Stomach (tissue), 9 donors: ENCODE measurements around the gene DIS3L2. TPM values are rescaled to one million over a fixed set of nuclear protein-coding genes. Genes with fewer than 3 reads are reported as not detected.

Experiments
- DNase-seq, 2 donors: peaks; one replicate each; pipeline versions ENCODE4 v3.0.0 to v3.0.0-alpha.2; 2013 to 2019
- H3K27ac ChIP-seq, 5 donors: fragments of 200-600 bp in 4 of 5; sonication (generic) in 4 of 5; one replicate each; pipeline ENCODE4 v1.5.1; 2013 to 2019; ENCODE audit warnings: mild to moderate bottlenecking in 1 of 5, moderate library complexity in 1 of 5
- H3K27me3 ChIP-seq, 3 donors: fragments of 200-600 bp; sonication (generic); one replicate each; pipeline ENCODE4 v1.5.1; 2017 to 2019; ENCODE audit warnings: mixed run types in 1 of 3
- H3K36me3 ChIP-seq, 4 donors: fragments of 200-600 bp; sonication (generic); 1 replicate in 3 of 4; 2 replicates in 1 of 4; pipeline ENCODE4 v1.5.1; 2016 to 2019
- H3K4me1 ChIP-seq, 4 donors: fragments of 200-600 bp; sonication (generic); one replicate each; pipeline ENCODE4 v1.5.1; 2016 to 2019
- H3K4me3 ChIP-seq, 4 donors: fragments of 200-600 bp; sonication (generic) in 3 of 4; one replicate each; pipeline ENCODE4 v1.5.1; 2016 to 2019; ENCODE audit warnings: mild to moderate bottlenecking in 1 of 4
- H3K9me3 ChIP-seq, 4 donors: fragments of 200-600 bp; sonication (generic); one replicate each; pipeline ENCODE4 v1.5.1; 2016 to 2019
- EP300 ChIP-seq: sonication (generic); formaldehyde crosslinking; IDR thresholded peaks from one replicate; pipeline ENCODE4 v1.6.1; 2017; ENCODE audit warnings: antibody characterized with exemption
- POLR2A ChIP-seq, 4 donors: fragments of 450-650 bp; IDR thresholded peaks; one replicate each; pipeline ENCODE4 v1.6.1; 2016; ENCODE audit warnings: antibody characterized with exemption in 4 of 4, control low read depth in 2 of 4, mild to moderate bottlenecking in 1 of 4, moderate library complexity in 1 of 4
- POLR2AphosphoS5 ChIP-seq, 3 donors: sonication (generic); formaldehyde crosslinking; IDR thresholded peaks; one replicate each; pipeline ENCODE4 v1.6.1; 2016; ENCODE audit warnings: antibody characterized with exemption in 3 of 3
- WGBS, 5 donors: extraction: QIAGEN DNeasy Blood & Tissue Kit in 3 of 5; methylation state at CpG; one replicate each; pipeline versions ENCODE4 v1.1.5 to v1.1.7; 2013 to 2018; 5-methylcytosine and 5-hydroxymethylcytosine counted together
- intact Hi-C: fragments of 100-400 bp; cut with DNase I; formaldehyde crosslinking; loops from one replicate; pipeline ENCODE4 v1.15.1; 2023; ENCODE audit warnings: low total_unique reads
- polyA plus RNA-seq, 3 donors: library from polyadenylated mRNA; stranded (reverse); fragments of 200-250 nt; gene quantifications; one replicate each; pipeline ENCODE4 v1.2.3, GENCODE V29; 2013
- total RNA-seq, 5 donors: library from RNA; depleted of rRNA; stranded (reverse); fragments of >200 nt; gene quantifications; one replicate each; pipeline versions ENCODE4 v1.1.0 to v1.2.3, GENCODE V29; 2014 to 2016
- TF ChIP-seq, protein P1 (sequence below), 7 experiments: fragments of 450-650 bp in 4 of 7; fragments of 200-600 bp in 3 of 7; sonication (generic) in 3 of 7; IDR thresholded peaks; one replicate each; pipeline ENCODE4 v1.5.1; 2016 to 2019; ENCODE audit warnings: antibody characterized with exemption in 7 of 7, control low read depth in 2 of 7, mild to moderate bottlenecking in 1 of 7
- donor health status: healthy with polysubstance abuse.
- donor health status: Bipolar disorder and iron deficiency.
- donor health status: healthy.

Gene DIS3L2
- total and polyA plus RNA-seq, 8 donors: 10.4 to 124 (median 26.8) TPM

DNA sequence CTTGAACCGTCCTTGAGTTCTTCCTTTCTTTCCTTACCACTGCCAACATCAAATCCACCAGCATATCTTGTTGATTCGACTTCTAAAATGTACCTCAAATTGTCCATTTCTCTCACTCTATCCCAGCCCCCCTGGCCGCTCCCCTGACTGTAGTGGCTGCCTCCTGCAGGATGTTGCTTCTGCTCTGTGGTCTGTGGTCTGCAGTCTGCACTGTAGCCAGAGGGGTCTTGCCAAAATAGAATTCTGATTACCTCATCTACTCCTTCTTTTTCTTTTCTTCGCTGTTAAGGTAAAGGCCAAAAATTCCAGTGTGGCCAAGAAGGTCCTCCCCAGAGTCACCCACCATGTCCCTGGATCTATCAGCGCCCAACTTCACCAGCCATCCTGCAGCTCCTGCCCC is 337.6 kb downstream of the DIS3L2 start:
- no peak for DNase-seq
- 84 to 90% (median 88%) methylated on average over 5 of the region's 5 CpGs for WGBS, 5 donors
- TF ChIP-seq EP300 (no peak), POLR2A (IDR thresholded peaks at IDR 0.05) (no peak), POLR2AphosphoS5 (IDR thresholded peaks at IDR 0.05) (no peak)
- TF ChIP-seq, protein P1, sequence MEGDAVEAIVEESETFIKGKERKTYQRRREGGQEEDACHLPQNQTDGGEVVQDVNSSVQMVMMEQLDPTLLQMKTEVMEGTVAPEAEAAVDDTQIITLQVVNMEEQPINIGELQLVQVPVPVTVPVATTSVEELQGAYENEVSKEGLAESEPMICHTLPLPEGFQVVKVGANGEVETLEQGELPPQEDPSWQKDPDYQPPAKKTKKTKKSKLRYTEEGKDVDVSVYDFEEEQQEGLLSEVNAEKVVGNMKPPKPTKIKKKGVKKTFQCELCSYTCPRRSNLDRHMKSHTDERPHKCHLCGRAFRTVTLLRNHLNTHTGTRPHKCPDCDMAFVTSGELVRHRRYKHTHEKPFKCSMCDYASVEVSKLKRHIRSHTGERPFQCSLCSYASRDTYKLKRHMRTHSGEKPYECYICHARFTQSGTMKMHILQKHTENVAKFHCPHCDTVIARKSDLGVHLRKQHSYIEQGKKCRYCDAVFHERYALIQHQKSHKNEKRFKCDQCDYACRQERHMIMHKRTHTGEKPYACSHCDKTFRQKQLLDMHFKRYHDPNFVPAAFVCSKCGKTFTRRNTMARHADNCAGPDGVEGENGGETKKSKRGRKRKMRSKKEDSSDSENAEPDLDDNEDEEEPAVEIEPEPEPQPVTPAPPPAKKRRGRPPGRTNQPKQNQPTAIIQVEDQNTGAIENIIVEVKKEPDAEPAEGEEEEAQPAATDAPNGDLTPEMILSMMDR (IDR thresholded peaks at IDR 0.05): no peak
- H3K4me1 ChIP-seq: peaks cover 0 to 5% (median 1%) of the 10 kb centered on the region in 4 donors
- H3K27me3 ChIP-seq: no peaks in the 10 kb centered on the region
- H3K4me3 ChIP-seq: no peak overlapping the region
- H3K36me3 ChIP-seq: peaks cover 0 to 46% (median 29%) of the 10 kb centered on the region in 4 donors
- H3K27ac ChIP-seq: no peak overlapping the region
- intact Hi-C loops: no loop called here
- H3K9me3 ChIP-seq: no peaks in the 10 kb centered on the region

DNA sequence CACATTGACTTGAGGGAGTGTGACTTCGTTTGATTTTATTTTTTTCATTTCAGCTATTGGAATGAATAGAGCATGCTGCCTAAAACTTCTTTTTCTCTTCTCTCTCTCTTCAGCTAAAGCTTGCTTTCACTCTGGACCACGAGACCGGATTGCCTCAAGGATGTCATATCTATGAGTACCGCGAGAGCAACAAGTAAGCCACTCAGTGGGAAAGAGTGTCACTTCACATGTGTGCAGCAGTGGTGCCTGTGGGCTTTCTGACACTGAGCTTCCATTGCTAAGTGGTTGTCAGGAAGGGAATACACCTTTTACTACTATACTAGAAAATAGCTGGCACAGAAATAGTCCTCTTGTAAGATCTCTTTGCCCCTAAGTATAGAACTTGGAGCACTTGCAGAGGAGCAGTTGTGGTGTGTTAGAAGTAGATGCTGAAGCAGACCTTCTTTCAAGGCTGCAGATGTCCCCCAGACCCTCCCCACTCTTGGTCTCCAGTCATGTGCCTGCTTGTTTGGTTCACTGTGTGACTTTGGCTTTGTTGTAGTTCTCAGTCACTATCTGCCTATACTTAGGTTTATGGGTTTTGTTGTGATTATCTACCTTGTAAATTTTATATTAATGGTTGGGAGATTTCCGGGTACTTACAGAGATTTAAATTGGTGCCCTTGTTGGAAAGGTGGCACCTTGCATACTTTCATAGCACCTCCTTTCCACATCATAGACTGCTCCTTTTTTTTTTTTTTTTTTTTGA is 338.6 kb downstream of the DIS3L2 start:
- DNase-seq: no peak
- Histone ChIP-seq H3K4me1 (peaks cover 0 to 5% (median 1%) of the 10 kb centered on the region in 4 donors), H3K9me3 (no peaks in the 10 kb centered on the region), H3K36me3 (peaks cover 0 to 51% (median 30%) of the 10 kb centered on the region in 4 donors), H3K27ac (no peak overlapping the region), H3K4me3 (no peak overlapping the region), H3K27me3 (no peaks in the 10 kb centered on the region)
- intact Hi-C loops: no loop called here
- 90 to 92% (median 92%) methylated on average over 6 of the region's 6 CpGs for WGBS, 5 donors
- no peak for TF ChIP-seq EP300
- no peak for TF ChIP-seq POLR2A (IDR thresholded peaks at IDR 0.05)
- TF ChIP-seq, protein P1 (IDR thresholded peaks at IDR 0.05): no peak
- TF ChIP-seq POLR2AphosphoS5 (IDR thresholded peaks at IDR 0.05): no peak

DNA sequence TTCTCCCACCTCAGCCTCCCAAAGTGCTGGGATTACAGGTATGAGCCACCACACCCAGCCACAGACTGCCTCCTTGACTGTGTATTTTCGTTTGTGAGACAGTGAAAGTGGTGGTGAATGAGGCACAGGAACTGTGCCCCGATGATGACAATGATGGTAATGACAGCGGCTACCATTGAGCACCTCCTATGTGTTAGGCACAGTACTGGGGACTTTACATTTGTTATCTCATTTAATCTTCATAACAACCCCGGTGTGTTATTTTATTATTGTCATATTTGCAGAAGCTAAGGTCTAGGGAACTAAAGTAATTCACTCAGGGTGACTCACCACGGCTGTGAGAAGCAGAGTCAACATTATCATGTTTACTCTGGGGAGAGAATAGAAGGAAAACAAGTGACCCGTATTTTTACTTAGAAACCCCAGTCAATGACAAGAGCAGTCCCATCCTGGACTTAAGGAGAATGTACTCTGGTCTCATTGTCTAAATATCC is 339.4 kb downstream of the DIS3L2 start:
- no peaks in the 10 kb centered on the region for H3K9me3 ChIP-seq
- no peak for TF ChIP-seq POLR2A (IDR thresholded peaks at IDR 0.05)
- no peak for TF ChIP-seq POLR2AphosphoS5 (IDR thresholded peaks at IDR 0.05)
- TF ChIP-seq, protein P1 (IDR thresholded peaks at IDR 0.05): no peak
- peaks cover 0 to 5% (median 1%) of the 10 kb centered on the region in 4 donors for H3K4me1 ChIP-seq
- H3K27ac ChIP-seq: no peak overlapping the region
- peaks cover 0 to 53% (median 37%) of the 10 kb centered on the region in 4 donors for H3K36me3 ChIP-seq
- intact Hi-C loops: no loop called here
- no peak overlapping the region for H3K4me3 ChIP-seq
- peak in 1 of 2 donors; percentile 68 for DNase-seq
- no peaks in the 10 kb centered on the region for H3K27me3 ChIP-seq
- 49 to 58% (median 55%) methylated on average over 6 of the region's 6 CpGs for WGBS, 5 donors

DNA sequence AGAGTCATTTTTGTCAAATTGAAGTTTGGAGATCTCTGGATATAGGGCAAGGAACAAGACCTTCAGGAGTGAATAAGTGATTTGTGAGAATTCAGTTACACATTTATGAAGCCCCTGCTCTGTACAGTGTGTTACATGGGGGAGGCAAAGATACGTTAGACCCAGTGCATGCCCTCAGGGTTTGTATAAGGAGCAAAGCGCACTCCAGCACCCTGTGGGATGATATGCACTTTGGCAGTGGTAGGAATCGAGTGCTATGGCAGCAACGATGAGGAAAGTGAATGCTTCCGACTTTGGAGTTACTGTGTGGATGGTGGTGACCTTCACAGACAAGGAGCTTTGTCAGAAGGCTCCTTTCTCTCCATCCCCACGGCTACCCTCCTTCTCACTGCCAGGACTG is 342.7 kb downstream of the DIS3L2 start:
- DNase-seq: no peak
- Histone ChIP-seq H3K9me3 (no peaks in the 10 kb centered on the region), H3K36me3 (peaks cover 0 to 67% (median 47%) of the 10 kb centered on the region in 4 donors), H3K27ac (no peak overlapping the region), H3K27me3 (no peaks in the 10 kb centered on the region), H3K4me1 (peaks cover 0 to 5% (median 1%) of the 10 kb centered on the region in 4 donors), H3K4me3 (no peak overlapping the region)
- TF ChIP-seq POLR2AphosphoS5 (IDR thresholded peaks at IDR 0.05) (no peak), POLR2A (IDR thresholded peaks at IDR 0.05) (no peak), EP300 (no peak)
- TF ChIP-seq, protein P1 (IDR thresholded peaks at IDR 0.05): no peak
- intact Hi-C loops: no loop called here
- WGBS, 5 donors: 92 to 99% (median 97%) methylated on average over 6 of the region's 6 CpGs
